HG03520 (cell line): ENCODE measurements around the gene TBC1D3B.
"Not testable (repeated sequence)": the region's sequence is repeated elsewhere in the genome, so short reads cannot be mapped to it uniquely, and the experiment has no call there.

Experiments
- ATAC-seq: cut with Tn5 transposase; IDR thresholded peaks from one replicate; pipeline ENCODE4 v1.9.1; 2021; ENCODE audit warnings: mild to moderate bottlenecking, moderate library complexity; ENCODE audit not compliant: unreplicated experiment

The TBC1D3B gene

GRCh38 chr17:36131421-36131820, 45.0 kb downstream of the TBC1D3B start:
- ATAC-seq = no peak

GRCh38 chr17:36130346-36130745, 46.1 kb downstream of the TBC1D3B start:
- no peak for ATAC-seq

- no peak for ATAC-seq
Observed at GRCh38 chr17:36129616-36130015, 46.8 kb downstream of the TBC1D3B start.

- ATAC-seq = no peak
Observed at GRCh38 chr17:36128411-36128978, 47.9 kb downstream of the TBC1D3B start.

- no peak for ATAC-seq
Observed at GRCh38 chr17:36127911-36128310, 48.5 kb downstream of the TBC1D3B start.

GRCh38 chr17:36127199-36127893, 49.1 kb downstream of the TBC1D3B start:
- ATAC-seq = no peak

- no peak for ATAC-seq
Observed at GRCh38 chr17:36124879-36125824, 51.3 kb downstream of the TBC1D3B start.

GRCh38 chr17:36123431-36123830, 53.0 kb downstream of the TBC1D3B start:
- no peak for ATAC-seq

GRCh38 chr17:36121099-36121498, 55.3 kb downstream of the TBC1D3B start:
- not testable (repeated sequence) for ATAC-seq

- no peak for ATAC-seq
Observed at GRCh38 chr17:36120221-36120620, 56.2 kb downstream of the TBC1D3B start.

GRCh38 chr17:36118477-36119353, 57.7 kb downstream of the TBC1D3B start:
- ATAC-seq = no peak

GRCh38 chr17:36117505-36118382, 58.7 kb downstream of the TBC1D3B start:
- ATAC-seq = no peak
